Activated T-cell treated with anti-CD3 and anti-CD28 coated beads, Interleukin-2, amount 50 U/mL, for 72 hours (primary cell): ENCODE measurements around the gene JAM3. TPM values are rescaled to one million over a fixed set of nuclear protein-coding genes. Genes with fewer than 3 reads are reported as not detected.
"Not testable (repeated sequence)": the region's sequence is repeated elsewhere in the genome, so short reads cannot be mapped to it uniquely, and the experiment has no call there.

Experiments used
- ATAC-seq, 2 donors: fragments of 150-1000 bp; cut with Tn5 transposase; replicated peaks in 1 of 2; 2 replicates each; pipeline ENCODE4 v1.10.0; 2021; ENCODE audit warnings: moderate library complexity in 2 of 2, mild to moderate bottlenecking in 1 of 2
- DNase-seq, 2 donors: peaks; one replicate each; pipeline ENCODE4 v3.0.0; 2021 to 2022; ENCODE audit warnings: mixed read lengths in 1 of 2
- H3K27ac Mint-ChIP-seq: one replicate; pipeline ENCODE4 v1.8.0; 2022; ENCODE audit warnings: mild to moderate bottlenecking, moderate library complexity, mixed read lengths
- H3K27me3 Mint-ChIP-seq: one replicate; pipeline ENCODE4 v1.8.0; 2022; ENCODE audit warnings: low read depth, mixed read lengths
- H3K36me3 Mint-ChIP-seq, 2 donors: one replicate each; pipeline ENCODE4 v1.8.0; 2022; ENCODE audit warnings: mixed read lengths in 2 of 2, mild to moderate bottlenecking in 1 of 2; ENCODE audit not compliant: insufficient read depth in 2 of 2
- H3K4me1 Mint-ChIP-seq: one replicate; pipeline ENCODE4 v1.8.0; 2022; ENCODE audit warnings: low read depth, mixed read lengths
- H3K4me3 Mint-ChIP-seq, 2 donors: one replicate each; pipeline ENCODE4 v1.8.0; 2022; ENCODE audit warnings: mild to moderate bottlenecking in 2 of 2, mixed read lengths in 2 of 2, moderate library complexity in 2 of 2
- H3K9me3 Mint-ChIP-seq, 2 donors: one replicate each; pipeline ENCODE4 v1.8.0; 2022; ENCODE audit warnings: mixed read lengths in 2 of 2
- total RNA-seq, 2 donors: library from RNA; stranded (reverse); gene quantifications; one replicate each; pipeline ENCODE4 v1.2.3, GENCODE V29; 2022

The JAM3 gene
- total RNA-seq, 2 donors from 2014 or later: 7.8 to 8.5 TPM

DNA sequence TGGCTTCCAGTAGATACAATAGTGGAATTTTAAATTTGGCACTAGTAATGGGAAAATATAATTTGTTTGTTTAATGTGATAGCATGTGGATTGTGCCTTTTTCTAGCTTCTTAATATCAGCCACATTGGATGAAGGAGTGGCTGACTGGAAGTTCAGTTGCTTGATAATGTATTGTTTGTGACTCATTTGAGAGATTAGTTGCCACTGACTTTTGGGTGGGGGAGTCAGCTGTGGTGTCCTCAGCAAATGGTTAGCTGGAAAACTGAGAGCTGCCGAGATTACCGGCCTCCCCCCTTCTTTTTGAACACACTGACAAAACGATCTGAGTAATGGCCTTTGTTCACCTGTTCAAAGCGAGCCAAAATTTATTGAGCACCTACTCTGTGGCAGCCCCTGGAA lies 5.5 kb downstream of the JAM3 start:
- Mint-ChIP-seq H3K36me3 (peaks cover 0 to 1% of the 10 kb centered on the region in 2 donors), H3K27ac (no peak overlapping the region), H3K4me1 (peaks cover 5% of the 10 kb centered on the region), H3K4me3 (no peak overlapping the region), H3K9me3 (no peaks in the 10 kb centered on the region), H3K27me3 (peaks cover 7% of the 10 kb centered on the region)
- DNase-seq (no peak), ATAC-seq (no peak)

DNA sequence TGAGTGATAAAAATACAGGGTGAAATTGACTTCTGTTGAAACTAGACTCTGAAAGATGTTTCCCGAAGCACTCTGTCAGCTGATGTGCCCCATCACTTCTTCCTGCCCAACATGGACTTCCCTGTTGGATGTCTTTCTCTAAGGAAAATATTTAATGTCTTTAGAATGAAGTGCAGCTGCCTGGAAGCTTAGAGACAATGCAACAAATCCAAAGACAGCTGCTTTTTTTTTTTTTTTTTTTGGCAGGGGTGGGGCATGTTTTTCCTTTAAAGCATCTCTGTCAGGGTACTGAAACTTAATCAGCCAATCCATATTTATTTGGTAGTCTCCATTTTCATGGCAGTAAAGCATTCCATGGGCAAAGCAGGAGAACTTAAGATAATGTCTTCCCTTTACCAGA lies 5.9 kb downstream of the JAM3 start:
- H3K4me3 Mint-ChIP-seq: no peak overlapping the region
- H3K36me3 Mint-ChIP-seq: peaks cover 0 to 1% of the 10 kb centered on the region in 2 donors
- no peak overlapping the region for H3K27ac Mint-ChIP-seq
- H3K9me3 Mint-ChIP-seq: no peaks in the 10 kb centered on the region
- peaks cover 5% of the 10 kb centered on the region for H3K4me1 Mint-ChIP-seq
- DNase-seq: no peak
- H3K27me3 Mint-ChIP-seq: peaks cover 7% of the 10 kb centered on the region
- ATAC-seq: no peak

DNA sequence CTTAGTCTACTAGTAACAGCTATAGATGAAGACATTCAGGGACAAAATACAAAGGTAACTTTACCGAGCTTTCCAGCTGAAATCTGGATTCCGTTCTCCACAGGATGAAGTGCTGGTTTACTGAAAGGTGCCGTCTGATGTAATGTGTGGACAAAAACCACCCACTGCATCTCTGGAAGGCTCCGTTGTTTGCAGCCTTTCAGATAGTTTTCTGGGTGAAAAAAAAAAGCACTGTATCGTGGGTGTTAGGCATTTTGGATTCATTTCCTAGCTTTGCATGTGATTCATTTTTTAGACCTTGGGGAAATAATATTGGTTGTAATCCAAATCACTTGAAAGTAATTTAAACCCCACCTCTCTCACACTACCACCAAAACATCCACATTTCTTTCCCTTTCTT lies 10.4 kb downstream of the JAM3 start:
- ATAC-seq (no peak), DNase-seq (no peak)

DNA sequence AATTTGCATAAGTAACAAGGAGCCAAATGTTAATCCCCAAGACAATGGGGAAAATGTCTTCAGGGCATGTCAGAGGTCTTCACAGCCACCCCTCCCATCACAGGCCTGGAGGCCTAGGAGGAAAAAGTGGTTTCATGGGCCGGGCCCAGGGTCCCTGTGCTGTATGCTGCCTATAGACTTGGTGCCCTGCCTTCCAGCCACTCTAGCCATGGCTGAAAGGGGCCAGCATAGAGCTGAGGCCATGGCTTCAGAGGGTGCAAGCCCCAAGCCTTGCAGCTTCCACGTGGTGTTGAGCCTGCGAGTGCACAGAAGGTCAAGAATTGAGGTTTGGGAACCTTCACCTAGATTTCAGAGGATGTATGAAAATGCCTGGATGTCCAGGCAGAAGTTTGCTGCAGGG lies 12.4 kb downstream of the JAM3 start:
- H3K36me3 Mint-ChIP-seq: peaks cover 9 to 12% of the 10 kb centered on the region in 2 donors
- H3K4me3 Mint-ChIP-seq, H3K27ac Mint-ChIP-seq, H3K4me1 Mint-ChIP-seq, H3K9me3 Mint-ChIP-seq, DNase-seq, H3K27me3 Mint-ChIP-seq, ATAC-seq: not testable (repeated sequence)

More for the DNA sequence above, 10.4 kb downstream of the JAM3 start:
- no peaks in the 10 kb centered on the region for H3K27me3 Mint-ChIP-seq
- peaks cover 9 to 12% of the 10 kb centered on the region in 2 donors for H3K36me3 Mint-ChIP-seq
- no peak overlapping the region for H3K4me3 Mint-ChIP-seq
- peaks cover 5% of the 10 kb centered on the region for H3K4me1 Mint-ChIP-seq
- no peak overlapping the region for H3K27ac Mint-ChIP-seq
- peaks cover 6 to 7% of the 10 kb centered on the region in 2 donors for H3K9me3 Mint-ChIP-seq

DNA sequence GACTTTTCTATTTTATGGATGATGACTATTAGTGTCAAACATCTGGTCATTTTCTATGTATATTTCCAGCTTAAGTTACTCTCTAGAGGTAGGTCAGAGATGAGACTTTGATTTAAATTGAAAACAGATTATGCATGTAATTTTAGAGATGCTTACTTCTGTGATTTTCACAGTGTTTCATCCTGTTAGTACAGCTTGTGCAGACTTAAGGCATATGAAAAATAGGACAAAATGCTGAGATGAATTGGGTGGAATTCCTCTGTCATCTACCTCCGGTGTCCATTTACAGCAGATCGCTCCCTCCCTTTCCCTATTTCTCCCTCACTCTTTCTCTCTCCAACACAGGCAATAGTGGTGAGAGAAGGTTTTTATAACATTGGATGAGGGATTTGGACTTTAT lies 14.1 kb downstream of the JAM3 start:
- Mint-ChIP-seq H3K27me3 (no peaks in the 10 kb centered on the region), H3K9me3 (peaks cover 6 to 7% of the 10 kb centered on the region in 2 donors), H3K4me1 (no peaks in the 10 kb centered on the region), H3K27ac (no peak overlapping the region), H3K36me3 (peaks cover 9 to 11% of the 10 kb centered on the region in 2 donors), H3K4me3 (no peak overlapping the region)
- no peak for ATAC-seq
- no peak for DNase-seq

DNA sequence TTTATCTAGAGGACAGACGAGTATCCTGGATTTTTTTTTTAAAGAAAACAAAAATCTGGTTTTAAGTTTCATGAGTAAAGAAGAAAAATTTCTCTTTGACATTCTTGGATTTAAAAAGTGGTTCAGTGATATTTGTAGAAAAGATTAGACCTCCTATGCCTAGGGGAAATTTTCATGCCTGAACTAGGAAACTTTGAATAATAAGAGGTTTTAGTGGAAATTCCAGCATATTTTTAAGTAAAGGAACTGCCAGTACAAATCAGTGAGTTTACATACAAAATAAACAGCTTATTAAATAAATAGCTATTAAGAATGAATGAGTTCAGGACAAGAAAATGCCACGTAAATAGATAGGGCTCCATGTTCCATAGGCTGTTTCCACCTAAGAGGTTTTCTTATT lies 17.5 kb downstream of the JAM3 start:
- no peak for DNase-seq
- Mint-ChIP-seq H3K4me1 (no peaks in the 10 kb centered on the region), H3K9me3 (no peaks in the 10 kb centered on the region)

DNA sequence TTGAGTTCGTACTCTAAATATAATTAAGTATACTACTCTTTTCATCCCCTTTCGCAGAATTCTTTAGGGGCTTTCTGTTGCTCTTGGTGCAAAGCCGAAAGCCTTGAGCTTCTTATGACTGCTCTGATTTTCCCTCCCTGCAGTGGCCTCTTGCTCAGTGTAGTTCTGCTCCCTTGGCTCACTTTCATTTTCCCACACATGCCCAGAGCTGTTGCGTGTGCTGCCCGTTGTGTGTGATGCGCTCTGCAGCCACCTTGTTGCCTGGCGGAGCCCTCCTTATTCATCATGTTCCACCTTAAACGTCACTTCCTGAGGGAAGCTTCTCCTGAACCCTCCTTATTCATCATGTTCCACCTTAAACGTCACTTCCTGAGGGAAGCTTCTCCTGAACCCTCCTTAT lies 23.1 kb downstream of the JAM3 start:
- not testable (repeated sequence) for H3K36me3 Mint-ChIP-seq, DNase-seq, H3K9me3 Mint-ChIP-seq, H3K4me3 Mint-ChIP-seq, H3K27ac Mint-ChIP-seq, H3K4me1 Mint-ChIP-seq, ATAC-seq, H3K27me3 Mint-ChIP-seq

More for the DNA sequence above, 17.5 kb downstream of the JAM3 start:
- ATAC-seq: no peak
- H3K27ac Mint-ChIP-seq: no peak overlapping the region
- H3K4me3 Mint-ChIP-seq: no peak overlapping the region
- peaks cover 2 to 4% of the 10 kb centered on the region in 2 donors for H3K36me3 Mint-ChIP-seq
- no peaks in the 10 kb centered on the region for H3K27me3 Mint-ChIP-seq

DNA sequence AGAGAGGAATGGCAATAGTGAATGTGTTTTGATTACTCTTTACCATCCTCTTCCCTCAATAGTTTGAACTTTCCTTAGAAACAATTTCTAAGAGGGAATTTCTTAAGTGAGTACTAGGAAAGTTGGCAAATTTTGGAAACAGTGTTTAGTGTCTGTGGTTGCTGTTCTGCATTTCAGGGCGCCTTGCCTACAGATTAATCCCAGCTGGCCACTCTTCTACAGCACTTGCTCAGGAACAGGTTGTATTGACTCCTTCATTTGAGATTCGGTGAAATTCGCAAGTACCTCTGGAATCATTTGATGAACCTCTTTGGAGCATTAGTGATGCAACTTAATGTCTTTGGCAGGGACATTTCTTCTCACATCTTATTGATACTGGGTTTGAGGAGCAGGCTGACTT lies 28.3 kb downstream of the JAM3 start:
- DNase-seq (no peak), ATAC-seq (no peak)
- H3K9me3 Mint-ChIP-seq: no peaks in the 10 kb centered on the region
- H3K27ac Mint-ChIP-seq: no peak overlapping the region
- no peaks in the 10 kb centered on the region for H3K4me1 Mint-ChIP-seq
- no peaks in the 10 kb centered on the region for H3K27me3 Mint-ChIP-seq
- H3K36me3 Mint-ChIP-seq: peaks cover 0 to 1% of the 10 kb centered on the region in 2 donors
- H3K4me3 Mint-ChIP-seq: no peak overlapping the region

DNA sequence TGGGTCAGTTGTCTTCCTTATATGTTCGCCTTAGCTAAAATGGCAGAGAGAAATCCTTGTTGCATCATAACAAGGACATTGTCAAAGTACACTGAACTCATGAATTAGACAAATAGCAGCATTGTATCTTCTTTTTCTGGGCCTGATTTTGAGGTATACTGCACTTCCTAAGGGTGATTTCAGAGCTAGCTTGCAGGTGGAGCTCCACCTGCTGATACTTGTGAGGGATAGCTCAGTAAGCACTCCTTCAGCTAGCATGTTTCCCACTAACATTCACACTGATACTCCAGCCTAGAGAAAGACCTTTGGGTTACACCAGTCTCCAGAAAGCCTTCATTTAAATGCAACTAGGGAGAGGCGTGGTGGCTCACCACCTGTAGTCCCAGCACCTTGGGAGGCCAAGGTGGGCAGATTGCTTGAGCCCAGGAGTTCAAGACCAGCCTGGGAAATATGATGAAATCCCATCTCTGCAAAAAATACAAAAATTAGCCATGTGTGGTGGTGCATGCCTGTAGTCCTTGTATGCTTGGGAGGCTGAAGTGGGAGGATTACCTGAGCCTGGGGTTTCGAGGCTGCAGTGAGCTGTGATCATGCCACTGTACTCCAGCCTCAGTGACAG lies 29.8 kb downstream of the JAM3 start:
- ATAC-seq (peak in 1 of 2 donors; percentile 49), DNase-seq (no peak)
- Mint-ChIP-seq H3K9me3 (peaks cover 0 to 1% of the 10 kb centered on the region in 2 donors), H3K36me3 (peaks cover 2 to 3% of the 10 kb centered on the region in 2 donors), H3K27ac (no peak overlapping the region), H3K4me1 (no peaks in the 10 kb centered on the region), H3K27me3 (no peaks in the 10 kb centered on the region), H3K4me3 (no peak overlapping the region)

DNA sequence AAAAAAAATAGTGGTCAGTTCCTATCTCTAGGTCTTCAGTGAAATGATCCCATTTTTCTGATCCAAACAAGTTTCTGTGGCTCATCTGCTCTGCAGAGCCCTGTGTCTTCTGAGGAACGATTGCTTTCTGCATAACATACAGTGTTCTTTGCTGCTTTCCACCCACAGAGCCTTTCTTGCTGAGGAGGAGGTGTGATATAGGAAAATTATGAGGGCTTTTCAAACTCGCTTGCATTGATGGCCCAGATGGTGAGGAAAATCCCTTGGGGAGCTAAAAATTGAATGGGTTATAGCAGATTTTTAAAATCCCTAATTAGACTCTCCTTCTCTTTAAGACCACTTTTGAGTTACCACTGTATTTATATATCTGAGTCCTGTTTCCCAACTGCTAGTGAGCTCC lies 31.3 kb downstream of the JAM3 start:
- no peak for DNase-seq
- H3K4me1 Mint-ChIP-seq: no peaks in the 10 kb centered on the region
- peaks cover 1 to 5% of the 10 kb centered on the region in 2 donors for H3K9me3 Mint-ChIP-seq
- no peak for ATAC-seq
- H3K4me3 Mint-ChIP-seq: no peak overlapping the region
- H3K27ac Mint-ChIP-seq: no peak overlapping the region
- peaks cover 2 to 8% of the 10 kb centered on the region in 2 donors for H3K36me3 Mint-ChIP-seq
- H3K27me3 Mint-ChIP-seq: no peaks in the 10 kb centered on the region

DNA sequence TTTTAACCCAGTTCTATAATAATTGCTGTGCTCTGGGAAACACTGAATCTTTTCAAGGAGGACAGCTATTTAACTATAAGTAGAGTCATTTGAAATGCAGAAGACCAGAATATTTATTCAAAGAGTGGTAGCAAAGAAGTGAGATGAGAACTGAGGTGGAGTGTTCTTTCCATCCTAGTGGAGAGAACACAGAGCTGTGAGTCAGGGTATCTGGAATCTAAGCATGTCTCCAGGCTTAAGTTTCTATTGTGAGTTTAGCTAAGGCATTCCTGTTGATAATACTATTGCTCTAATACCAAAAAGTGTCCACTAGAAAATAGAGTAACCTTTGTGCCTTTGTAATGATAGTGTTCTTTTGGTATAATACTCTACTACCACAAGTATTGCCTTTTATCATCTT lies 32.4 kb downstream of the JAM3 start:
- Mint-ChIP-seq H3K27ac (no peak overlapping the region), H3K4me3 (no peak overlapping the region), H3K4me1 (no peaks in the 10 kb centered on the region), H3K9me3 (peaks cover 1 to 5% of the 10 kb centered on the region in 2 donors), H3K36me3 (peaks cover 2 to 9% of the 10 kb centered on the region in 2 donors), H3K27me3 (no peaks in the 10 kb centered on the region)
- ATAC-seq (no peak), DNase-seq (no peak)

DNA sequence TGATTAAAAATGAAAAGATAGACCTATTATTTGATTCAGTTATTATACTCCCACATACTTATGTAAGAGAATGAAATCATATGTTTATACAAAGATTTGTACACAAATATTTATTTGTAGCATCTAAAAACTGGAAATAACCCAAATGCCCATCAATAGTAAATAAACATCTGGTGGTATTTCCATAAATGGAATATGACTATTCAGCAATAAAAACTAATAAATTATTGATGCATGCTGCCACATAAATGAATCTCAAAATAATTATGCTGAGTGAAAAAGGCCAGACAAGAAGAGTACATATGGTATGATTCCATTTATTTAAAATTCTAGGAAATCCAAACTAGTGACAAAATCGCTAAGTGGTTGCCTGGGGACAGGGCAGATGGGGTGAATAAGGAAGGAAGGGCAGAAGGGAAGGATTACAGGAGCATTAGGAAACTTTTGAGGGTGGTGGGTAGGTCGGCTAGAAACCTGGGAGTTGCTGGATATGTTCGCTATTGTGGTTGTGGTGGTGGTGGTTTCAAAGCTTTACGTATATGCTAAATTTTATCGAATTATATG lies 41.5 kb downstream of the JAM3 start:
- Mint-ChIP-seq H3K4me3 (no peak overlapping the region), H3K4me1 (no peaks in the 10 kb centered on the region)
- no peak for ATAC-seq

DNA sequence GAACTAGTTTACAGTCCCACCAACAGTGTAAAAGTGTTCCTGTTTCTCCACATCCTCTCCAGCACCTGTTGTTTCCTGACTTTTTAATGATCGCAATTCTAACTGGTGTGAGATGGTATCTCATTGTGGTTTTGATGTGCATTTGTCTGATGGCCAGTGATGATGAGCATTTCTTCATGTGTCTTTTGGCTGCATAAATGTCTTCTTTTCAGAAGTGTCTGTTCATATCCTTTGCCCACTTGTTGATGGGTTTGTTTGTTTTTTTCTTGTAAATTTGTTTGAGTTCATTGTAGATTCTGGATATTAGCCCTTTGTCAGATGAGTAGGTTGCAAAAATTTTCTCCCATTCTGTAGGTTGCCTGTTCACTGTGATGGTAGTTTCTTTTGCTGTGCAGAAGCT lies 44.9 kb downstream of the JAM3 start:
- not testable (repeated sequence) for H3K27ac Mint-ChIP-seq, ATAC-seq, DNase-seq, H3K9me3 Mint-ChIP-seq, H3K27me3 Mint-ChIP-seq, H3K36me3 Mint-ChIP-seq, H3K4me3 Mint-ChIP-seq, H3K4me1 Mint-ChIP-seq

More for the DNA sequence above, 41.5 kb downstream of the JAM3 start:
- Mint-ChIP-seq H3K9me3 (peaks cover 2% of the 10 kb centered on the region in 2 donors), H3K36me3 (peaks cover 0 to 3% of the 10 kb centered on the region in 2 donors), H3K27ac (no peak overlapping the region), H3K27me3 (no peaks in the 10 kb centered on the region)
- no peak for DNase-seq

DNA sequence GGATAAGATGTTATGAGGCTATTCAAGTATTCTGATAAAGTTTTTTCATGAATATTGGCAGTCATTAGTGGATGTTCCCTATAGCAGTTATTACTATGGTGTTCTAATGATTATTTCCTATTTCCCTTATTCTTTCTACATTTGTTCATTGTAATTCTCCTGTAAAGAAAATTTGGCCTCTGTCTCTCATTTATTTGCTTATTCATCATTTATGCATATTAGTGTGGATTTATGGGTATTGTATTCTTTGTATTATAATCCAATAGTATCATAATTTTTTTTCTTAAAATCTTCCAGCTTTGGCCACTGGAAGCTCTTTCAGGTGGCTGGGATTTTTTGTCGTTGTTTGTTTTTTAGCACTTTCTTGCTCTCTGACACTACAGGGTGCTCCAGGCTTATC lies 47.3 kb downstream of the JAM3 start:
- DNase-seq: no peak
- ATAC-seq: no peak
- H3K36me3 Mint-ChIP-seq: no peaks in the 10 kb centered on the region
- H3K4me1 Mint-ChIP-seq: peaks cover 6% of the 10 kb centered on the region
- no peaks in the 10 kb centered on the region for H3K27me3 Mint-ChIP-seq
- H3K4me3 Mint-ChIP-seq: no peak overlapping the region
- H3K27ac Mint-ChIP-seq: no peak overlapping the region
- H3K9me3 Mint-ChIP-seq: no peaks in the 10 kb centered on the region
